GM10248 (cell line): ENCODE results near the gene FANK1.
"Not testable (repeated sequence)": the region's sequence is repeated elsewhere in the genome, so short reads cannot be mapped to it uniquely, and the experiment has no call there.

Experiments
- CTCF ChIA-PET: fragments of 300-600 bp; sonication (Branson Sonifier 250); formaldehyde crosslinking; extraction: SDS; loops from one replicate; lab custom pipeline; 2021; ENCODE audit warnings: antibody characterized with exemption; lab: Yijun Ruan, JAX
- POLR2A ChIA-PET: fragments of 350-650 bp; sonication (Branson Sonifier 250); formaldehyde crosslinking; extraction: SDS; loops from one replicate; lab custom pipeline; 2020; ENCODE audit warnings: antibody characterized with exemption; lab: Yijun Ruan, JAX
- DNase-seq: peaks from one replicate; pipeline ENCODE4 v3.0.0; 2012; ENCODE audit errors: extremely low spot score
- CTCF ChIP-seq: IDR thresholded peaks from 2 replicates; pipeline ENCODE4 v1.5.1; 2012; ENCODE audit warnings: mild to moderate bottlenecking, low read depth; ENCODE audit errors: extremely low read depth, missing control alignments, control extremely low read depth

The FANK1 gene

GRCh38 chr10:125896088-125896934 lies at the start of gene FANK1:
FANK1 (plus strand) TSS chr10:125896564; CDS start chr10:125896643, 79 bp downstream.
- CTCF ChIA-PET, POLR2A ChIA-PET: not testable (repeated sequence)
- peak; percentile 82 for DNase-seq

GRCh38 chr10:125846894-125847293 lies 49.5 kb upstream of the FANK1 start:
- no peak for TF ChIP-seq CTCF
- DNase-seq = no peak
- POLR2A ChIA-PET = no interaction called here
- CTCF ChIA-PET = interaction anchor here (0.7 to 1.7 kb wide), 7 partner anchors 10 to 82 kb away, joined by 3 to 5 read pairs (median 3); no protein-coding TSS in a partner anchor

- no peak for TF ChIP-seq CTCF
- DNase-seq = no peak
- CTCF ChIA-PET = interaction anchor here (0.9 to 1.7 kb wide), 3 partner anchors 9 to 17 kb away, joined by 3 to 4 read pairs (median 4); no protein-coding TSS in a partner anchor
- POLR2A ChIA-PET = no interaction called here
Measured at GRCh38 chr10:125848371-125848770, 48.0 kb upstream of the FANK1 start.

GRCh38 chr10:125848857-125849256 lies 47.5 kb upstream of the FANK1 start:
- POLR2A ChIA-PET = no interaction called here
- no peak for DNase-seq
- no peak for TF ChIP-seq CTCF
- CTCF ChIA-PET = interaction anchor here (1.4 kb wide), 1 partner anchor 9 kb away, joined by 4 read pairs; no protein-coding TSS in a partner anchor

GRCh38 chr10:125849448-125849847 lies 46.9 kb upstream of the FANK1 start:
- POLR2A ChIA-PET = no interaction called here
- CTCF ChIA-PET = no interaction called here
- no peak for DNase-seq
- TF ChIP-seq CTCF = no peak

GRCh38 chr10:125850766-125851731 lies 45.3 kb upstream of the FANK1 start:
- no peak for TF ChIP-seq CTCF

More at GRCh38 chr10:125850766-125851731, 45.3 kb upstream of the FANK1 start:
- POLR2A ChIA-PET = no interaction called here
- CTCF ChIA-PET = interaction anchor here (1.2 kb wide), 1 partner anchor 11 kb away, joined by 3 read pairs; no protein-coding TSS in a partner anchor
- DNase-seq = no peak
